T-helper 1 cell treated with Interleukin-12 subunit alpha and Interleukin-12 subunit beta and Interleukin-4 antibody, amounts not matched to agents 30 μg/mL and 1 μg/mL, for 36 hours (primary cell): ENCODE results near the gene ZHX3.
A peak's percentile ranks its signal among the peaks of the same experiment; 100 is the strongest.

Source experiments
- H3K27ac Mint-ChIP-seq: one replicate; pipeline ENCODE4 v1.8.0; 2021; ENCODE audit warnings: mild to moderate bottlenecking, mixed read lengths
- H3K27me3 Mint-ChIP-seq: one replicate; pipeline ENCODE4 v1.8.0; 2021; ENCODE audit warnings: low read depth, mixed read lengths
- H3K36me3 Mint-ChIP-seq: one replicate; pipeline ENCODE4 v1.8.0; 2021; ENCODE audit warnings: low read depth, mixed read lengths
- H3K4me1 Mint-ChIP-seq: one replicate; pipeline ENCODE4 v1.8.0; 2021; ENCODE audit warnings: low read depth, mixed read lengths
- H3K4me3 Mint-ChIP-seq: one replicate; pipeline ENCODE4 v1.8.0; 2021; ENCODE audit warnings: mild to moderate bottlenecking, moderate library complexity, mixed read lengths
- H3K9me3 Mint-ChIP-seq: one replicate; pipeline ENCODE4 v1.8.0; 2021; ENCODE audit warnings: mixed read lengths

Gene ZHX3

DNA sequence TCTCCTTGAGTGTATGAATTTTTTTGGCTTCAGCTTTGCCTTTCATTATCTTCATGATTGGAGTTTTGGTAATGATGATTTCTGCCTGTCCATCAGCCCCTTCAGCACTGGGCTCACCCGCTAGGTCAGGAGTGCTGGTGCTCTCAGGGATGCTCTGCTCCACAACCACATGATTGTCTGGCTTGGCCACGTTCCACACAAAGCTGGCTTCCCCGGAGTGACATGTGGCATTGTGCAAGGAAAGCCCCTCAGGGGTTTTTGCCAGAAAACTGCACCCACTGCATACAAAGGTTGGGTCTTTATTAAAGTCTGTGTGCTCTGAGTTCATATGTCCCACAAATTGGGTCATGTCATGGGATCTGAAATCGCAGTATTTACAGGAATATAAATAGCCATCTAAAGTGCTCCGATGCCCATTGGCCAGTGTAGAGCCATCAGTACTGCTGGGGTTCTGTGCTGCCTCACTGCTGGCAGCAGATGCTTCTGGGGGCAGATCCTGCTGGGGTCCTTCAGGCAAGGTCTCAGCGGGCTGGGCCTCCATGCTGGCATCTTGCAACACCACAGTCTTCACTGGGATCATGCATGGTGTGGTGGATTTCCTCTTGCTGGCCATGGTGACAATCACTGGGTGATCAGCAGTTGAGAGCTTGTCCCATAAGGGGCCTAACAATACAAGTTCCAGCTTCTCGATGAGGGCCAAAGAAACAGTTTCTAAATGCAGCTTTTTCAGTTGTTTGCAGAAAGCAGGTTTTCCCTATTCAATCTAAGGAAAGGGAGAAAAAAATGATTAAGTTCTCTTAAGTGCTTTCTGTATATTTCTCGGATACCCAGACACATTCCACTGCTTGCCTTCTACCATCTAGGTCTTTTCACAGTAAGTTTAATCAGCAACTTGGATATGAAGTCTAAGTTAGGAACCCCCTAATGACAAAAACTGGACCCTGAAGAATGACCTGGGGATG, 112.9 kb downstream of the ZHX3 start:
- Mint-ChIP-seq H3K27me3 (peaks cover 11% of the 10 kb centered on the region), H3K9me3 (no peaks in the 10 kb centered on the region), H3K4me3 (no peak overlapping the region), H3K36me3 (peaks cover 11% of the 10 kb centered on the region), H3K27ac (no peak overlapping the region), H3K4me1 (no peaks in the 10 kb centered on the region)

DNA sequence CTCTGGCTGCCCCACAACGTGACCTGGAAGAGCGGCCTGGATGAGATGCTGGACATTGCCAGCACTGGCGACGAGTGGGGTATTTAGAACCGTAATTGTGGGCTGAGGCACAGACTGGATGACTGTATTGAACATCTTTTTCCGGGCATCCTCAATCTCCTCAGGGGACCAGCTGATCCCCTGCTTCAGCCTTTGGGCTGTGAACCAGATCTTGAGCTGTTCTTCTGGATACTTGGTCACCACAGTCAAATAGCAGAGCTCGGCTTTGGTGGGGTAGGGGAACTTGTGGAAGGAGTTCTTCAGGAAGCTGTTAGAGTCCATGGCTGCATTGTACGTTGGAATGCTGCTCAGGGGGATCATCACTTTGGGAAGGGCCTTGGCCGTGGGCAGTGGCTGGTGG, 113.9 kb downstream of the ZHX3 start:
- no peaks in the 10 kb centered on the region for H3K4me1 Mint-ChIP-seq
- no peak overlapping the region for H3K4me3 Mint-ChIP-seq
- peaks cover 11% of the 10 kb centered on the region for H3K36me3 Mint-ChIP-seq
- H3K27me3 Mint-ChIP-seq = peaks cover 11% of the 10 kb centered on the region
- no peak overlapping the region for H3K27ac Mint-ChIP-seq
- H3K9me3 Mint-ChIP-seq = peaks cover 7% of the 10 kb centered on the region

DNA sequence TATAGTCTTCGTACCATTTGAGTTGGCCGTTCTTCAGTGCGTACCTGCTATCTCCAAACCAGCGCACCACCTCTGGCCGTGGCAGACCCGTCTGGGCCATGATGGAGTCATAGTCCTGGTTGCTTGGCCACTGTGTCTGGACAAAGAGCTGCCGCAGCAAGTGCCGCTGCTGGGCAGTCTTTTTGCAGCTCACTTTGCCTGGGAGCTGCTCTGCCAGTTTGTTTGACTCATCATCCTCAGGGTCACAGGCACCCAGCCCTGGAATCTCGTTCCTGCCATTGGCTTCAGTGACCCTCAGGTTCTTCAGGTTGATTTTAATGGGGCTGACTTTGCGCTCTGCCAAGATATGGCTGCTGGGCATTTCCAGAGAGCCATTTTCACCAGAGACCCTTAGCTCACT, 115.1 kb downstream of the ZHX3 start:
- no peaks in the 10 kb centered on the region for H3K4me1 Mint-ChIP-seq
- H3K27ac Mint-ChIP-seq = no peak overlapping the region
- H3K9me3 Mint-ChIP-seq = peaks cover 11% of the 10 kb centered on the region
- peaks cover 5% of the 10 kb centered on the region for H3K27me3 Mint-ChIP-seq
- peaks cover 16% of the 10 kb centered on the region for H3K36me3 Mint-ChIP-seq
- H3K4me3 Mint-ChIP-seq = no peak overlapping the region

DNA sequence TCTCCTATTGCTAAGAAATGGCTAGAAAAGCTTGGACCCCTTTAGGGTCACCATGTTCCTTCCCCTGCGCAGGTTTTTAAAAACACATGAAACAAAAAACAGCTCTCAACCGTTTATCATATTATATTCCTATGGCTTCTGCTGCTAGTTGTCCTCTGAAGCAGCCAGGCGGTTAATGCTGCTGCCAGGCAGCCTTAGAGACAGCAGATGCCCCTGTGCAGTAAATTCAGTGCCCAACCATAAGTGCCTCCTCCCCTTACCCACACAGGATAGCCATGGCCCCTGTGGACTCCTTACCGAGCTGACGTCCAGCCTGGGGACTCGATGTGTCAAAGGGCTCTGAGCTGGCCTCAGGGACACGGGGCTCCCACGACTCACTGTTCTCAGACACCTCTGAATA, 115.8 kb downstream of the ZHX3 start:
- no peaks in the 10 kb centered on the region for H3K4me1 Mint-ChIP-seq
- no peak overlapping the region for H3K27ac Mint-ChIP-seq
- peaks cover 11% of the 10 kb centered on the region for H3K9me3 Mint-ChIP-seq
- peaks cover 18% of the 10 kb centered on the region for H3K36me3 Mint-ChIP-seq
- H3K27me3 Mint-ChIP-seq = peaks cover 5% of the 10 kb centered on the region
- H3K4me3 Mint-ChIP-seq = no peak overlapping the region

DNA sequence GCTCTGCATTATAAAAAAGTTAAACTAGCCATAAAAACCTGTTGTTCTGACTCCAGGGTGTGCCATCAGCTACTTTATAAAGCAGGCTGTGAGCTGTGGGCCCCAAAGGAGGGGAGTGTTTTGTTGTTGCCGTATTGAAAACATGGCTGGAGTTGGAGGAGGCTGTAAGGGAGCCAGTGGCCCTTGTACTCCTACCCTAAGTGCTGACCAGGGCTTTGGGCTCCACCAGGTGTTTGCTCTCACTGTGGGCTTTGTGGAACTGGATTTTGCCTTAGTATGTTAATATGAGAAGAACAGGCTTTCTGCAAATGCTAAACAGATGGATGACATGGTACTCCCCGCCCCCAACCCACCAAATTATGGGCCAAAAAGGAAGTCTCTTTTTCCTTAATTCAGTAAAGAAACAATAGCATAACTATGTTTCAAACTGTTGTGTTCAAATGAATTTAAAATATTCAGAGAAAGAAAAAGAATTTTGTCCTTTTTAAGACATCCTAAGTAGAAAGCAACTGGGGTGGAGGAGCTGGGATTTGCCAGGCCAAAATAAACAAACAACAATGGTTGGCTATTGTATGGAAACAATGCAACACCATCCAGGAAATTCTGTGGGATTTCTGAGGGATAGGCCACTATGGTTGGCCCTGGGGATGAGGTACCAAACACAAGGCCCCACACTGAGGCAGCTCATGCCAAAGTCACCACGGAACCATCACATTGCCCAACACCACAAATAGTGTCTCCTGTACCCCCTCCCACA, 116.9 kb downstream of the ZHX3 start:
- H3K27me3 Mint-ChIP-seq = no peaks in the 10 kb centered on the region
- no peak overlapping the region for H3K27ac Mint-ChIP-seq
- H3K4me1 Mint-ChIP-seq = peaks cover 4% of the 10 kb centered on the region
- no peak overlapping the region for H3K4me3 Mint-ChIP-seq
- peaks cover 11% of the 10 kb centered on the region for H3K9me3 Mint-ChIP-seq
- peaks cover 20% of the 10 kb centered on the region for H3K36me3 Mint-ChIP-seq

DNA sequence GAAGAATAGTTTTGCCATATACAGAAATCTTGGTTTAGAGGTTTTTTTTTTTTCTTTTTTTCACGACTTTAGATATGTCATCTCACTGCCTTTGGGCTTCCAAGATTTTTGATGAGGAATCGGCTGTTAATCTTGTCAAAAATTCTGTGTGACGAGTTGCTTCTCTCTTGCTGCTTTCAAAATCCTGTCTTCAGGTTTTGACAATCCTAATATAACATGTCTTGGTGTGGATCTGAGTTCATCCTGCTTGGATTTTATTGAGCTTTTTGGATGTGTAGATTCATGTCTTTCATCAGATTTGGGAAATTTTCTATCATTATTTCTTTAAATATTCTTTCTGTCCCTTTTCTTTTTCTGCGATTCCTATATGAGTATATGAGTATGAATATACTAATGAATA, 119.1 kb downstream of the ZHX3 start:
- Mint-ChIP-seq H3K27me3 (no peaks in the 10 kb centered on the region), H3K4me1 (peaks cover 9% of the 10 kb centered on the region), H3K9me3 (peaks cover 11% of the 10 kb centered on the region), H3K36me3 (peaks cover 24% of the 10 kb centered on the region), H3K4me3 (no peak overlapping the region), H3K27ac (no peak overlapping the region)

DNA sequence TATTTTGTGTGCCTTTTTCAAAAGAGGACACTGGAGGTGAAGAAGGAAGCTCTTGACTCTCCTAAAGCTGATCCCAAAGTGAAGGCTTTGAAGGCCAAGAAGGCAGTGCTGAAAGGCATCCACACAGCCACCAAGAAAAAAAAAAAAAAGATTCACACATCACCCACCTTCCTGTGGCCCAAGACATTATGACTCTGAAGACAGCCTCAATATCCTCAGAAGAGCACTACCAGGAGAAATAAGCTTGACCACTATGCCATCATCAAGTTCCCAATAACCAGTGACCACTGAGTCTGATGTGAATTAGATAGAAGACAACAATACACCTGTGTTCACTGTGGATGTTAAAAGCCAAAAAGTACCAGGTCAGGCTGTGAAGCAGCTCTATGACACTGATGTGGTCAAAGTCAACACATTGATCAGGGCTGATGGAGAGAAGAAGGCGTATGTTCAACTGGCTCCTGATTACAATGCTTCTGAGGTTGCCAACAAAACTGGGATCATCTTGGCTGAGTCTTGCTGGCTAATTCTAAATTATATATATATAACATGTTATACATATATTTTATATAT, 120.8 kb downstream of the ZHX3 start:
- no peak overlapping the region for H3K27ac Mint-ChIP-seq
- peaks cover 25% of the 10 kb centered on the region for H3K36me3 Mint-ChIP-seq
- peaks cover 18% of the 10 kb centered on the region for H3K9me3 Mint-ChIP-seq
- H3K4me3 Mint-ChIP-seq = no peak overlapping the region
- no peaks in the 10 kb centered on the region for H3K27me3 Mint-ChIP-seq
- peaks cover 9% of the 10 kb centered on the region for H3K4me1 Mint-ChIP-seq

DNA sequence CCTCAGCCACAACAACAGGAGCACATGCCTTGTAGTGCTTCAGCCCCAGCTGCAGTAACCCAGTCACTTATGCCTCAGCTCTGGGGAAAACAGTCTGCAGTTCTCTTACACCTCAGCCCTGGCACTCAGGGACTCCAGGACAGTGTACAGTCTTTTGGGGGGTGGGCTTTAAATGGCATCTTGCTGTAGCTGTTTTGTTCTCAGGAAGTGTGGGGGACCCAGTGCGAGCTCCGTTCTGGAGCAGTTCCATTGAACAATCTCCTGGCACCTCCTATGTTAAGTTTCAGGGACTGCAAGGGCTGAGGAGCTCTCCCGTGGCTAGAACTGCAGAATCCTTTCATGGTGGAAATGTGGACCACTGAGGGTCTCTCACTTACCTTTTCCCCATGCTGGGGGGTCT, 125.0 kb downstream of the ZHX3 start:
- Mint-ChIP-seq H3K4me3 (no peak overlapping the region), H3K9me3 (peaks cover 28% of the 10 kb centered on the region), H3K36me3 (peaks cover 29% of the 10 kb centered on the region), H3K27ac (no peak overlapping the region), H3K4me1 (peaks cover 9% of the 10 kb centered on the region), H3K27me3 (no peaks in the 10 kb centered on the region)

DNA sequence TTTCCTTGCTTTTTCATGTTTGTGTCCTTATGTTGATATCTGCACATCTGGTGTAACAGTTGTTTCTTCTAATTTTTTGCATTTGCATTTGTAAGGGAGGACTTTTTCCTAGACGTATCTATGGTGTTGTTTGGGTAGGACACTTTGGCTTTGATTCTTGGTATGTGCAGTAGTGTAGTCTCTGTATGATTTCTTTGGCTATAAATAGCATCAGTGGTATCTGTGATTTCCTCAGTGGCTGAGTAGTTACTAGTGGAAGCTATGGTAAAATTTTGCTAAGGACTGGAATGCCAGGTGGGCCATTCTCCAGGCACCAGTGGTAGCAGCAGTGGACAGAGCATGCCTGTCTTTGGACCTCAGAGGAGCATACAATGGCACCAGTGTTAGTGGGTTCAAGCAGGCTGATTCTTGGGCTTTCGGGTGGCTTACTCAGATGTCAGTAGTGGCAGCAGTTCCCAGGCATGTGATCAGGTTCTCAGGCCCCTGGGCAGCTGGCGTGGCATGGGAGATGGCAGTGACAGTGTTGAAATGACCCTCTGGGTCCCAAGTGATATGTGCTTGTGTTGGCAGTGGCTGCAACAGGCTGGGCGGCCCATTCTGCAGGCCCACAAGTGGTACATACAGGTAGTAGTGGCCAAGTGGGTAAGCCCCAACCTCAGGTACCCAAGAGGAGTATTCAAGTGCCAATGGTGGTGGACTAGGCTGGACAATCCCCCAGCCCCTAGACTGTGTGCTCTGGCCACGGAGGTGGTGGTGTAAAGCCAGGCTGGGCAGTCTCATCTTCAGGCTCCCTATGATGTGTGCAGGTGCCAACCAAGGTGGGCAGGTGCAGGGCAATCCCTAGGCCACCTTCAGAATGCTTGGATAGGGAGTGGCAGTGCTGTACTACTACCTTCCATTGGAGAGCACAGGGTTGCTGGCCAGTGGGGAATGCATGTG, 125.7 kb downstream of the ZHX3 start:
- Mint-ChIP-seq H3K27ac (no peak overlapping the region), H3K27me3 (no peaks in the 10 kb centered on the region), H3K9me3 (peaks cover 28% of the 10 kb centered on the region), H3K4me1 (peaks cover 9% of the 10 kb centered on the region), H3K36me3 (peaks cover 26% of the 10 kb centered on the region), H3K4me3 (no peak overlapping the region)

DNA sequence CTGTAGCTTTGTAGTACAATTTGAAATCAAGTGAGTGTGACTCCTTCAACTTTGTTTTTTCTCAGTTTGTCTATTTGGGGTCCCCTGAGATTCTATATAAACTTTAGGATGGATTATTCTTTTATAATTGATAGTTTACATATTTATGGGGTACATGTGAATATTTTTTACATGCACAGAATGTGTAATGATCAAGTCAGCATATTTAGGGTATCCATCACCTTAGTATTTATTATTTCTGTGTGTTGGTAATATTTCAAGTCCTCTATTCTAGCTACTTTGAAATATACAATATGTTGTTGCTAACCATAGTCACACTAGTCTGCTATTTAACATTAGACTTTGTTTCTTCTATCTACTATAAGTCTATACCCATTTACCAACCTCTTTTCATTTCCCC, 129.9 kb downstream of the ZHX3 start:
- Mint-ChIP-seq H3K4me3 (no peak overlapping the region), H3K9me3 (peaks cover 22% of the 10 kb centered on the region), H3K27ac (no peak overlapping the region), H3K36me3 (peaks cover 14% of the 10 kb centered on the region), H3K4me1 (no peaks in the 10 kb centered on the region), H3K27me3 (no peaks in the 10 kb centered on the region)

DNA sequence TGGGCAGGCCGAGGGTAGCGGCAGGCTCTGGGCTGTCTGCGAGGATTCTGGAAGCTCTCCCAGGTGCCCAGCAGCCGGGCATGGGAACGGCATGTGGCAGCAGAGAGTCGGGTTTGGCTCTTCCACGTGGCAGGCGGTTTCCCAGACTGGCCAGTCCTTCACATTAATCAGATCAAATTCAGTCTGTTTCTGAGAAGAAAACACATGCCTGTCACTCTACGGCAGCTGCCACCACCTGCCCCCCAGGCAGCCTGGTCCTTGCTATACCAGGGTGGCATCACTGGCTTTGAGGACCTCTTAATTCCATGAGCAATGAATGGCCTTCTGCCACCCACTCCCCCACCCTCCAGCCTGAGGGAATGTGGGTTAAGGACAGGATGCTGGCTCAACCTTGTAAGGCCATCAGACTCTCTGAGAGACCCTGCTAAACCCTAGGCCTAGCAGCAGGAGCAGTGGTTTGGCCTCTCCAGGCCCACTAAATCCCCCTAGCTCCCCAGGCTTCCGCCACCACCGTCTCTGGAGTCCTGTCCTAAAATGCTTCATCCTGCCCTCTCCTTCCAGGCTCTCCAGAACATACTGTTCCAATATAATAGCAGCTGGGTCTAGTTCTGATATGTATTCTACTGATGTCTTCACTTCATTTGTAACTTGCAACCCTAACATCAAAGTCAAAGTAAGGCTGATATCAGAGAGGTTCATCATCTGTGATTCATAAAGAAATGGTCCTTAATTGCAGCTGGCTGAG, 132.3 kb downstream of the ZHX3 start:
- no peak overlapping the region for H3K27ac Mint-ChIP-seq
- H3K27me3 Mint-ChIP-seq = no peaks in the 10 kb centered on the region
- peaks cover 4% of the 10 kb centered on the region for H3K36me3 Mint-ChIP-seq
- peaks cover 5% of the 10 kb centered on the region for H3K4me1 Mint-ChIP-seq
- peaks cover 8% of the 10 kb centered on the region for H3K9me3 Mint-ChIP-seq
- no peak overlapping the region for H3K4me3 Mint-ChIP-seq

DNA sequence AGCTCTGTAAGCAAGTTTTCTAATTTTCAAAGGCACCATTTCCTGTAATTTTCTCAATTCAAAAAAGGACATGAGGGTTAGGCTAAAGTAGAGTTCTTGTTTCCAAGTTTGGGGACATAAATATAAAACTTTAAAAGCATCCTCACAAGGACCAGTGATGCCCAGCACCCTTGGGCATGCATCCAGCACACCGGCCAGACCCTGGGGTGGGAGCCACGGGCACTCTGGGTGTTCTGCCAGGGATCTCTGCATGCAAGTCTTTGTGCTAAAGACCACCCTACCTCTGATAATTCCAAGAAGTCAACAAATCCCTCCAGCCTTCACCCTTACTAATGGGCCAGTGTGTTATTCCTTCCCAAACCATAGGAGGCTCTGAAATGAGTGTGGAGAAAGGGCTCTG, 133.7 kb downstream of the ZHX3 start:
- H3K4me1 Mint-ChIP-seq = peaks cover 5% of the 10 kb centered on the region
- no peaks in the 10 kb centered on the region for H3K27me3 Mint-ChIP-seq
- peaks cover 5% of the 10 kb centered on the region for H3K36me3 Mint-ChIP-seq
- H3K9me3 Mint-ChIP-seq = no peaks in the 10 kb centered on the region
- H3K4me3 Mint-ChIP-seq = no peak overlapping the region
- H3K27ac Mint-ChIP-seq = peak overlapping the region; percentile 41

DNA sequence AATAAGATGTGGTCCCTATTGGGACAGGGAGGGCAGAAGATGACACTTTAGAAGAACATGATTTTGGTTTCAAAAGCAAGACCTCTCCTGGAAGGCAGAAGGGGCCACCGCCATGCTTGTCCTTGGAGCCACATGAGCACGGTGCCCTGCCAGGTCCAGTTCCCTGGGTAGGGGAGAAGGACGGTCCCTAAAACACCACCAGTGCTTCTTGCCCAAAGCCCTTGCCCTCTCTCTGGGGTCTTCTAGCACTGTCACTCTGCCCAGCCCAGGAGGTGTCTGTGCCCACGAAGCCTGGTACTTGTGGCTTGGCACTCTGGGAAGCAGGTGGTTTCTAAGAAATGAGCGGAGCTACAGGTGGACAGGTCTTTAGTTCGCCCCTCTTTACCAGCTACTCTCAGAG, 134.1 kb downstream of the ZHX3 start:
- H3K9me3 Mint-ChIP-seq = no peaks in the 10 kb centered on the region
- H3K4me1 Mint-ChIP-seq = peaks cover 5% of the 10 kb centered on the region
- H3K27me3 Mint-ChIP-seq = no peaks in the 10 kb centered on the region
- H3K27ac Mint-ChIP-seq = peak overlapping the region; percentile 41
- H3K4me3 Mint-ChIP-seq = no peak overlapping the region
- H3K36me3 Mint-ChIP-seq = peaks cover 8% of the 10 kb centered on the region
